ENCODE data around the gene OBP2B.
"Not testable (repeated sequence)": the region's sequence is repeated elsewhere in the genome, so short reads cannot be mapped to it uniquely, and the experiment has no call there.

Gene OBP2B

DNA sequence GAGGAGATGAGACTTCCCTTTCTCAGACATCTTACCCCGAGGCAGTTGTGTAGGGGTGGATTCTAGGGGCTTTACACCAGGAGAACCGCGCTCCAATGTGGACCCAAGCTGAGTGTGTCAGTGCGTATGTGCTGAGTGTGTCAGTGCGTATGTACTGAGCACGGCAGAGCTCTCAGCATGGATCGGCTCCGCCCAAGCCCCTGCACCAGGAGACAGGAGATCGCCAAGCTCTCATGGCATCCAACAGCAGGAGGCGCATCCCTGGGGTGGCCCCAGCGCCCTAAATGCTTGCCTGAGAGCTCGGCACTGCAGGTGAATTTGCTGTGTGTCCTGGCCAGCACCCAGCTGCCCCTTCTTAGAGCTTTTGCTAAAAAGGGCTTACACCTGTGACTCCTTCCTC, 12.9 kb upstream of the OBP2B start:
- H3K27me3 Mint-ChIP-seq (ENCODE audit: low read depth) = peaks cover 18% of the 10 kb centered on the region
- DNase-seq (ENCODE audit: low spot score); H3K27ac Mint-ChIP-seq; H3K4me1 Mint-ChIP-seq (ENCODE audit: low read depth); H3K4me3 Mint-ChIP-seq; H3K9me3 Mint-ChIP-seq; H3K36me3 Mint-ChIP-seq (ENCODE audit: low read depth): not testable (repeated sequence)

DNA sequence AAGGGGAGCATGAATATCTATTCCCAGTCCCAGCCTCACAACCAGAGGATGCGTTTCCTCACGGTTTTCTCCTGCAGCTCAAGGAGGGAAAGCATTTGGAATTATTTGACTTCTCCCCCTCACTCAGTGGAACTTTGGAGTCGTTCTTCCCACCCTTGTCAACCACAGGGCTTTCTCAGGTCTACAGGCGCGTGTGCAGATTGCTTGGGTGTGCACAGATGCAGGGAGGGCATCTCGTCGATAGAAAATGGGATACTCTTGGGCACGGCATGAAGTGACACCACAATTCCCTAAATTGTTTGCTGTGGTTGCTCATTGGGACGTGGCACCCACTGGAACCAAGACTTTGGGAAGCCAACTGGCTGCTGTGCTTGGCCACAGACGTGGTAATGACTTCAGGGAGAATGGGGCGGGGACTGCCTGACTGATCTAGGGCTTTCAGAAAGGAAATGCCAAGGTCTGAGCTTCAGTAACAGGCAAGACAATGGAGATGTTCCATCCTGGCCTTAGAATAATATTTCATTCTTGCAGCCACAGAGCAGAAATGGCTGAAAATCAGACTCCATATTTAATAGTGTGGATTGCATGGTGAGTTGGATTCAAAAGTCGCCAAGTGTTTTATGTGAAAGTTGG, 12.2 kb upstream of the OBP2B start:
- H3K9me3 Mint-ChIP-seq = no peaks in the 10 kb centered on the region
- no peaks in the 10 kb centered on the region for H3K4me1 Mint-ChIP-seq (ENCODE audit: low read depth)
- H3K36me3 Mint-ChIP-seq (ENCODE audit: low read depth) = no peaks in the 10 kb centered on the region
- peaks cover 22% of the 10 kb centered on the region for H3K27me3 Mint-ChIP-seq (ENCODE audit: low read depth)
- no peak overlapping the region for H3K4me3 Mint-ChIP-seq
- H3K27ac Mint-ChIP-seq = no peak overlapping the region
- no peak for DNase-seq (ENCODE audit: low spot score)

DNA sequence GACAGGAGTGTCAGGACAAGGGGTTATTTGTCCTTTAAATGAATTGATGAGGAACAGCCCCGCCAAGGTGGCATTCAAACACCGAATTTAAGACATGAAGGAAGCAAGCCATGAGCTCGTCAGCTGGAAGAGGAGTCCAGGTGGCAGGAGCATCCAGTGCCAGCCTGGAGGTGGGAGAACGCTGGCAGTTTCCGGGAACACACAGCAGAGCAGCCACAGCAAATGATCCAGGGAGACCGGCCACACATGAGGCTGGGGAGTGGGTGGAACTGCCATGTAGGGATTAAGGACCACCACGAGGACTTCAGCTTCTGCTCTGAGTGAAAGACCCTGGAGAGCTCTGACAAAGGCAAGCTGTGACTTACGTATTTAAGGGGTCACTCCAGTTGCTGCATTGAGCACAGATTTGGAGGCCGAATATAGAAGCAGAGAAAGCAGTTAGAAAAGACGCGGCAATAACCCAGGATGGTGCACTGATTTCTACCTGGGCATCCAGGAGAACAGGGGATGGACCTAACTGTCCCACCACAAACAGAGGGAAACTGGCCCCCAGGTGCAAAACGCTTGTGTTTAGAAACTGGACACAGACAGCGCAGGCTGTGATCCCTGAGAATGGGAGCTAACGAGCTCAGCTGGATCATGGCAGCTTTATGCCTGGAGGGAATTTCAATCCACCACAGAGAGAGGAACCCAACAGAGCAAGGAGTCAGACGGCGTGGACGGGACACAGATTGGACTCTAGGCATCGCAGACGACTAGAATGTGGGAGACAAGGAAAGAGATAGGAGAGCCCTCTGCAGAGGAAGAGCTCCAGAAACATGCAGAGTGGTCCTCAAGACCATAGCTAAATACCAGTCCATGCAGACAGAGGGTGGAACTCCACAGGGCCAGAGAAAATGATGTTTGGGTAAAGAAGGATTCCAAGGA, 9.3 kb upstream of the OBP2B start:
- not testable (repeated sequence) for H3K36me3 Mint-ChIP-seq (ENCODE audit: low read depth); H3K4me3 Mint-ChIP-seq; H3K27ac Mint-ChIP-seq; DNase-seq (ENCODE audit: low spot score); H3K4me1 Mint-ChIP-seq (ENCODE audit: low read depth)
- Mint-ChIP-seq H3K9me3 (peaks cover 11% of the 10 kb centered on the region), H3K27me3 (ENCODE audit: low read depth) (peaks cover 33% of the 10 kb centered on the region)

GRCh38 chr9:133217333-133217988, 8.4 kb upstream of the OBP2B start:
- Mint-ChIP-seq H3K27me3 (ENCODE audit: low read depth) (peaks cover 36% of the 10 kb centered on the region), H3K9me3 (peaks cover 11% of the 10 kb centered on the region)
- not testable (repeated sequence) for H3K4me1 Mint-ChIP-seq (ENCODE audit: low read depth)

DNA sequence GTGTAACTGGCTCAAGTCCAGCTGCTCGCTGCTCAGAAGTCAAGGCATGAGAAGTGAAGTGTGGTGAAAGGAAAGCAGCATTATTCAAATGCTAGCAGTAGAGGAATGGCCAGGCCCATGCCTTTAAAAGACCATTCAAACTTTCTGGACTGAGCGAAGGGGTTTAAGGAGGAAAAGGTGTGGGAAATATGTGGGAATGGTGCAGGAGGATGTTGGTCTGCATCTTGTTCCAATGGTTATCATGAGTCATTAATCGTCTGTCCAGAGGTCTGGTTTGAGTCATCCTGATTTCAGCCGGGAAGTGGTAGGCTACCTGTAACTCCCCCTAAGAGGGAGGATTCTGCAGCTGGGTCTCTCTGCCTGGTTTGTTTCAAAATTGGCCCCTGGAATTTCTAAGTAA, 5.2 kb upstream of the OBP2B start:
- Mint-ChIP-seq H3K27me3 (ENCODE audit: low read depth) (peaks cover 34% of the 10 kb centered on the region), H3K9me3 (peaks cover 11% of the 10 kb centered on the region)
- H3K27ac Mint-ChIP-seq; DNase-seq (ENCODE audit: low spot score); H3K4me3 Mint-ChIP-seq; H3K4me1 Mint-ChIP-seq (ENCODE audit: low read depth); H3K36me3 Mint-ChIP-seq (ENCODE audit: low read depth): not testable (repeated sequence)

More at GRCh38 chr9:133217333-133217988, 8.4 kb upstream of the OBP2B start:
- H3K27ac Mint-ChIP-seq; H3K36me3 Mint-ChIP-seq (ENCODE audit: low read depth); H3K4me3 Mint-ChIP-seq; DNase-seq (ENCODE audit: low spot score): not testable (repeated sequence)

DNA sequence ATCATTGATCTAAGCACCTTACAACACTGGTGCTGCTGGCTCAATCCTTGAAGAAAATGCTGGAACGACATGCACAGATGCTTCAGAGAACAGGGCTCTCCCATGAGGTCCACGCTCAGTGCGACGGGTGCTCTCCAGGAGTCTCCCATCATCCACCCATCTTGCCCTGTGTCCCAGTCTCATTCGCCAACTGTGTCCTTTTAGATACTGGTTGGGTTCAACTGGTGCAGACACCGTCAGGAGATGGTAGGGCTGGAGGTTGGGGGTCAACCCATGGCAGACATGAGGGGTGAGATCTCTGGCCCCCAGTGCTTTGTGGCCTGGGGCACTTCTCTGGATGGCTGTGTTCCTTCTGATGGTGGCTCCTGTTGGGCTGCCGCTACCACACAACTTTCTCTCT, 1.6 kb upstream of the OBP2B start:
- no peak overlapping the region for H3K4me3 Mint-ChIP-seq
- DNase-seq (ENCODE audit: low spot score) = no peak
- H3K36me3 Mint-ChIP-seq (ENCODE audit: low read depth) = no peaks in the 10 kb centered on the region
- H3K27me3 Mint-ChIP-seq (ENCODE audit: low read depth) = peaks cover 15% of the 10 kb centered on the region
- H3K4me1 Mint-ChIP-seq (ENCODE audit: low read depth) = no peaks in the 10 kb centered on the region
- H3K9me3 Mint-ChIP-seq = peaks cover 11% of the 10 kb centered on the region
- no peak overlapping the region for H3K27ac Mint-ChIP-seq

GRCh38 chr9:133210202-133210532, 1.1 kb upstream of the OBP2B start:
- H3K36me3 Mint-ChIP-seq (ENCODE audit: low read depth) = no peaks in the 10 kb centered on the region
- peaks cover 11% of the 10 kb centered on the region for H3K9me3 Mint-ChIP-seq
- no peak for DNase-seq (ENCODE audit: low spot score)
- H3K4me3 Mint-ChIP-seq = no peak overlapping the region
- H3K27ac Mint-ChIP-seq = no peak overlapping the region
- peaks cover 11% of the 10 kb centered on the region for H3K27me3 Mint-ChIP-seq (ENCODE audit: low read depth)
- H3K4me1 Mint-ChIP-seq (ENCODE audit: low read depth) = no peaks in the 10 kb centered on the region

- H3K27ac Mint-ChIP-seq; DNase-seq (ENCODE audit: low spot score); H3K4me3 Mint-ChIP-seq; H3K4me1 Mint-ChIP-seq (ENCODE audit: low read depth); H3K36me3 Mint-ChIP-seq (ENCODE audit: low read depth); H3K27me3 Mint-ChIP-seq (ENCODE audit: low read depth); H3K9me3 Mint-ChIP-seq: not testable (repeated sequence)
Observed at GRCh38 chr9:133209327-133210201, 514 bp upstream of the OBP2B start.

DNA sequence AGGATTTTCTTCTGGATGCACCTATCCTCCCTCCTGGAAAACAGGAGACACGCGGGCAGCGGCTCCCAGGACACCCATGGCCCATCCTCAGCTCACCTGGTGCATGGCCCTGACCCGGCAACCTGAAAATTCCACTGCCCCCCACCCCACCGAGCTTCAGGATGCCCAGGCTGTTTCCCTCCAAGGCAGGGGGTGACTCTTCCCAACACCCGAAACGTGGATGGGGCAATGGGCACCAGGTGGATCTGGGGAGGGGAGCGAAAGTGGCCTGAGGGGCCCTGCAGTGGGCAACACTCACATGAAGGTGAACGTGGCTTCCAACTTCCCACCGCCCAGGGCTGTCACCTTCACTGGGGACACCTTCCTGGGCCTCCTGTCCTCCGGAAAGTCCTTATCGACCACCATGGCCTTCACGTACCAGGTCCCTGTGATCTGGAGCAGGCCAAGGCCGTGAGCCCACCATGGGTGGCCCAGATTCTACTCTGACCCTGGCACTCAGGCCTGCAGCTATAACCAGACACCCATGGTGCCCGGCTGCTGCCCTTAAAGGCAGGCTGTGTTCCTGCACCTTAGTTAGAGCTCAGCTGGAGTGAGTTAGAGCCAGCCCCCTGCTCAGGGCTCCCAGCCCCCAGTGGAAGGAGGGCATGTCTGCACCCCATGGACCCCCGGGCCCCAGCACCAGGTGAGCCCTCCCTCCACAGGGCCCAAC, 725 bp downstream of the OBP2B start:
- H3K4me3 Mint-ChIP-seq; DNase-seq (ENCODE audit: low spot score); H3K27me3 Mint-ChIP-seq (ENCODE audit: low read depth); H3K36me3 Mint-ChIP-seq (ENCODE audit: low read depth); H3K4me1 Mint-ChIP-seq (ENCODE audit: low read depth); H3K9me3 Mint-ChIP-seq; H3K27ac Mint-ChIP-seq: not testable (repeated sequence)

DNA sequence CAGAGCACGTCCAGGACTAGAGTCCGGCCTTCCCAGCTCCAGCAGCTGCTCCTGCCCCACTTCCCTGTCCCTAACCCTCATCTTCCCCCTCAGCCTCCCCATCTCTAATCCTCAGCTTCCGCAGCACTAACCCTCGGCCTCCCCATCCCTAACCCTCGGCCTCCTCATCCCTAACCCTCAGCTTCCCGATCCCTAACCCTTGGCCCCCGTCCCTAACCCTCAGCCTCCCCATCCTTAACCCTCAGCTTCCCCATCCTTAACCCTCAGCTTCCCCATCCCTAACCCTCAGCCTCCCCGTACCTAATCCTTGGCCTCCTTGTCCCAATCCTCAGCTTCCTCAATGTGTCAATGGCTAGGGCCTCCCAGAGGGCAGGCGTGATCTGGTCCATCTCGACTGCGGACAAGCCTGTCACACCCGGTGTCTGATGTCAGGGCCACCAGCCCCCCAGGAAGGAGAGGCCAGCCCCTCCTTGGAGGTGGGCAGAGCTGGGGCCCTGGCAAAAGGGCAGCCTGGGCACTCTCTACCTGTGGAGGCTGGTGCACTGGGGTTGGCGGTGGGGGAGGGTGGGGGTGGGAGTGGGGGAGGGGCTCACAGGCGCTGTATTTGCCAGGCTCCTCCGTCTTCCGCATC, 1.4 kb downstream of the OBP2B start:
- Mint-ChIP-seq H3K36me3 (ENCODE audit: low read depth) (no peaks in the 10 kb centered on the region), H3K9me3 (no peaks in the 10 kb centered on the region), H3K4me3 (no peak overlapping the region), H3K4me1 (ENCODE audit: low read depth) (no peaks in the 10 kb centered on the region), H3K27ac (no peak overlapping the region), H3K27me3 (ENCODE audit: low read depth) (no peaks in the 10 kb centered on the region)
- DNase-seq (ENCODE audit: low spot score) = no peak

DNA sequence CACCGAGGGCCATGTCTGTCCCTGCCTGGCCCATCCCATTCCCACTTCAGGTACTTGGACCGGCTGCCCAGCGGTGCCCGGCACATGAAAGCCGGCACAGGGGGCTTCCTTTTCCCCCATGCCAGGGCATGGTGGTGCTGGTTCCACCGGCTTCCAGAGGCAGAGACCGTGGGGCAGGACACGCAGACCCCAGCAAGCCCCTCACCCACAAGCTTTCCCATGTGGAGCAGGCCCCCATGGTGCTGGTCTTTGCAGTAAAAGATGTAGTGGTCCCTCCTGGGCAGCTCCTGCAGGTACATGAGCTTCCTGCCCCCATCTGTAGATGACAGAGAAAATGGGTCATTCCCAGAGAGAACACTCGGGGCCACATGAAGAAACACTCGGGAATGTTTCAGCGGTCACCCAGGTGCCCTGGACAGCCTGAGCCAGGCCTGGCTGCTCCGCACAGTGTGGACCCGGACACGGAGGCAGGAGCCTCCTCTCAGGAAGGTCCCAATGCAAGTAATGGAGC, 2.0 kb downstream of the OBP2B start:
- no peaks in the 10 kb centered on the region for H3K27me3 Mint-ChIP-seq (ENCODE audit: low read depth)
- no peaks in the 10 kb centered on the region for H3K36me3 Mint-ChIP-seq (ENCODE audit: low read depth)
- no peak for DNase-seq (ENCODE audit: low spot score)
- no peak overlapping the region for H3K27ac Mint-ChIP-seq
- H3K9me3 Mint-ChIP-seq = no peaks in the 10 kb centered on the region
- H3K4me1 Mint-ChIP-seq (ENCODE audit: low read depth) = no peaks in the 10 kb centered on the region
- H3K4me3 Mint-ChIP-seq = no peak overlapping the region

GRCh38 chr9:133205996-133206931, 2.8 kb downstream of the OBP2B start:
- Mint-ChIP-seq H3K4me3 (no peak overlapping the region), H3K36me3 (ENCODE audit: low read depth) (no peaks in the 10 kb centered on the region), H3K9me3 (no peaks in the 10 kb centered on the region), H3K27ac (no peak overlapping the region), H3K4me1 (ENCODE audit: low read depth) (no peaks in the 10 kb centered on the region), H3K27me3 (ENCODE audit: low read depth) (no peaks in the 10 kb centered on the region)
- DNase-seq (ENCODE audit: low spot score) = no peak

Data from T-helper 2 cell treated with Interferon-gamma antibody and Interleukin-4, amounts not matched to agents 5 μg/mL and 100 μg/mL, for 36 hours (primary cell).